CD14-positive monocyte (primary cell): ENCODE measurements around the gene SPTBN1. TPM values are rescaled to one million over a fixed set of nuclear protein-coding genes. Genes with fewer than 3 reads are reported as not detected.
A peak's percentile ranks its signal among the peaks of the same experiment; 100 is the strongest.

Experiments
- DNase-seq, 3 donors: peaks; one replicate each; pipeline ENCODE4 v3.0.0-alpha.2; 2011 to 2022
- H2AFZ ChIP-seq: 2 replicates; pipeline ENCODE4 v1.6.0; 2012; ENCODE audit warnings: mild to moderate bottlenecking, low read depth, low read length, inconsistent platforms; ENCODE audit not compliant: insufficient read depth, poor library complexity, severe bottlenecking
- H3K27ac ChIP-seq, 2 donors: 1 replicate in 1 of 2; 2 replicates in 1 of 2; pipeline ENCODE4 v1.5.1; 2012 to 2013; ENCODE audit warnings: low read length in 2 of 2, control low read depth in 1 of 2, inconsistent platforms in 1 of 2, low read depth in 1 of 2, mild to moderate bottlenecking in 1 of 2
- H3K27me3 ChIP-seq, 2 donors: one replicate each; pipeline versions ENCODE4 v1.6.0 to v1.6.1; 2011 to 2013; ENCODE audit warnings: low read length in 2 of 2; ENCODE audit not compliant: control insufficient read depth in 2 of 2, insufficient read depth in 2 of 2
- H3K36me3 ChIP-seq, 2 donors: replicated peaks in 1 of 2; 1 replicate in 1 of 2; 2 replicates in 1 of 2; pipeline versions ENCODE4 v1.5.1 to v1.6.1; 2012 to 2013; ENCODE audit warnings: low read length in 2 of 2, control low read depth in 1 of 2, inconsistent platforms in 1 of 2, mild to moderate bottlenecking in 1 of 2; ENCODE audit not compliant: insufficient read depth in 2 of 2, control insufficient read depth in 1 of 2
- H3K4me1 ChIP-seq, 2 donors: 1 replicate in 1 of 2; 2 replicates in 1 of 2; pipeline versions ENCODE4 v1.5.1 to v1.6.1; 2012 to 2013; ENCODE audit warnings: low read length in 2 of 2, control low read depth in 1 of 2, inconsistent platforms in 1 of 2, mild to moderate bottlenecking in 1 of 2, moderate library complexity in 1 of 2; ENCODE audit not compliant: insufficient read depth in 2 of 2, control insufficient read depth in 1 of 2
- H3K4me2 ChIP-seq: replicated peaks from 2 replicates; pipeline ENCODE3; 2012; ENCODE audit warnings: low read length, moderate library complexity, mild to moderate bottlenecking; ENCODE audit not compliant: poor library complexity, severe bottlenecking; ENCODE audit errors: extremely low read depth
- H3K4me3 ChIP-seq, 3 experiments: fragments of 200-600 bp in 1 of 3; sonication (generic) in 1 of 3; replicated peaks in 1 of 3; 1 replicate in 2 of 3; 2 replicates in 1 of 3; pipeline ENCODE4 v1.5.1; 2011 to 2013; ENCODE audit warnings: low read length in 3 of 3, mild to moderate bottlenecking in 3 of 3, control low read depth in 2 of 3, low read depth in 2 of 3, inconsistent platforms in 1 of 3, moderate library complexity in 1 of 3
- H3K79me2 ChIP-seq: 2 replicates; pipeline ENCODE4 v1.6.0; 2012; ENCODE audit warnings: mild to moderate bottlenecking, control low read depth, inconsistent platforms, low read length, moderate library complexity; ENCODE audit not compliant: insufficient read depth
- H3K9ac ChIP-seq: 2 replicates; pipeline ENCODE4 v1.6.0; 2017; ENCODE audit warnings: low read length, mild to moderate bottlenecking; ENCODE audit not compliant: insufficient read depth, poor library complexity, severe bottlenecking
- H3K9me3 ChIP-seq, 2 donors: replicated peaks in 1 of 2; 1 replicate in 1 of 2; 2 replicates in 1 of 2; pipeline versions ENCODE4 v1.5.1 to v1.6.1; 2012 to 2013; ENCODE audit warnings: low read length in 2 of 2, control low read depth in 1 of 2; ENCODE audit not compliant: control insufficient read depth in 1 of 2, insufficient read depth in 1 of 2
- H4K20me1 ChIP-seq: 2 replicates; pipeline ENCODE4 v1.6.0; 2012; ENCODE audit warnings: mild to moderate bottlenecking, low read length, control low read depth, moderate library complexity; ENCODE audit not compliant: insufficient read depth
- H3K27ac Mint-ChIP-seq, 7 donors: one replicate each; pipeline ENCODE4 v1.8.0; 2020; ENCODE audit warnings: mild to moderate bottlenecking in 7 of 7, mixed read lengths in 7 of 7, moderate library complexity in 6 of 7, inconsistent platforms in 2 of 7
- H3K27me3 Mint-ChIP-seq, 3 donors: one replicate each; pipeline ENCODE4 v1.8.0; 2021 to 2022; ENCODE audit warnings: low read depth in 3 of 3, mild to moderate bottlenecking in 3 of 3, mixed read lengths in 3 of 3, moderate library complexity in 3 of 3, inconsistent platforms in 1 of 3
- H3K36me3 Mint-ChIP-seq, 2 donors: one replicate each; pipeline ENCODE4 v1.8.0; 2020; ENCODE audit warnings: mixed read lengths in 2 of 2, inconsistent platforms in 1 of 2, mild to moderate bottlenecking in 1 of 2
- H3K4me1 Mint-ChIP-seq: one replicate; pipeline ENCODE4 v1.8.0; 2020; ENCODE audit warnings: mild to moderate bottlenecking, mixed read lengths
- H3K4me3 Mint-ChIP-seq, 2 donors: one replicate each; pipeline ENCODE4 v1.8.0; 2020; ENCODE audit warnings: mild to moderate bottlenecking in 2 of 2, mixed read lengths in 2 of 2, moderate library complexity in 1 of 2
- H3K9me3 Mint-ChIP-seq, 7 donors: one replicate each; pipeline ENCODE4 v1.8.0; 2020 to 2022; ENCODE audit warnings: mixed read lengths in 7 of 7, mild to moderate bottlenecking in 6 of 7, moderate library complexity in 6 of 7, inconsistent platforms in 2 of 7
- WGBS: methylation state at CpG from one replicate; pipeline ENCODE4 v1.1.5; 2013; ENCODE audit warnings: missing lambda C conversion rate; ENCODE audit not compliant: insufficient coverage; 5-methylcytosine and 5-hydroxymethylcytosine counted together
- intact Hi-C, 2 donors: fragments of 100-400 bp; cut with micrococcal nuclease; formaldehyde crosslinking; loops; one replicate each; pipeline versions ENCODE4 v1.15.0 to v1.15.1; 2023
- polyA plus RNA-seq, 3 donors: library from polyadenylated mRNA; depleted of rRNA in 1 of 3; unstranded in 2 of 3; stranded (reverse) in 1 of 3; fragments of 300-500 nt in 2 of 3; fragments of >200 nt in 1 of 3; fragmentation: Illumina TruSeq in 2 of 3; gene quantifications; 1 replicate in 2 of 3; 2 replicates in 1 of 3; pipeline ENCODE4 v1.2.3, GENCODE V29; 2012 to 2021
- TF ChIP-seq, protein P1 (sequence below): fragments of 200-600 bp; IDR thresholded peaks from one replicate; pipeline ENCODE4 v1.8.0; 2022; ENCODE audit warnings: antibody characterized with exemption, mild to moderate bottlenecking

SPTBN1 gene
- polyA plus RNA-seq, 3 donors, result 0.79 to 2.8 (median 1.7) TPM

GRCh38 chr2:54589340-54590215 lies 133.5 kb downstream of the SPTBN1 start:
- H3K4me3 Mint-ChIP-seq, result no peak overlapping the region
- no peaks in the 10 kb centered on the region for H3K9me3 ChIP-seq
- H3K79me2 ChIP-seq, result peaks cover 81% of the 10 kb centered on the region
- H3K4me1 Mint-ChIP-seq, result peaks cover 37% of the 10 kb centered on the region
- peak overlapping the region in 4 of 7 donors; percentile 26 to 69 (median 46) for H3K27ac Mint-ChIP-seq
- peak overlapping the region; percentile 38 for H2AFZ ChIP-seq
- peaks cover 8 to 19% of the 10 kb centered on the region in 2 donors for H3K4me1 ChIP-seq
- no peak overlapping the region for H3K27ac ChIP-seq
- H3K9ac ChIP-seq, result no peak overlapping the region
- TF ChIP-seq, protein P1, sequence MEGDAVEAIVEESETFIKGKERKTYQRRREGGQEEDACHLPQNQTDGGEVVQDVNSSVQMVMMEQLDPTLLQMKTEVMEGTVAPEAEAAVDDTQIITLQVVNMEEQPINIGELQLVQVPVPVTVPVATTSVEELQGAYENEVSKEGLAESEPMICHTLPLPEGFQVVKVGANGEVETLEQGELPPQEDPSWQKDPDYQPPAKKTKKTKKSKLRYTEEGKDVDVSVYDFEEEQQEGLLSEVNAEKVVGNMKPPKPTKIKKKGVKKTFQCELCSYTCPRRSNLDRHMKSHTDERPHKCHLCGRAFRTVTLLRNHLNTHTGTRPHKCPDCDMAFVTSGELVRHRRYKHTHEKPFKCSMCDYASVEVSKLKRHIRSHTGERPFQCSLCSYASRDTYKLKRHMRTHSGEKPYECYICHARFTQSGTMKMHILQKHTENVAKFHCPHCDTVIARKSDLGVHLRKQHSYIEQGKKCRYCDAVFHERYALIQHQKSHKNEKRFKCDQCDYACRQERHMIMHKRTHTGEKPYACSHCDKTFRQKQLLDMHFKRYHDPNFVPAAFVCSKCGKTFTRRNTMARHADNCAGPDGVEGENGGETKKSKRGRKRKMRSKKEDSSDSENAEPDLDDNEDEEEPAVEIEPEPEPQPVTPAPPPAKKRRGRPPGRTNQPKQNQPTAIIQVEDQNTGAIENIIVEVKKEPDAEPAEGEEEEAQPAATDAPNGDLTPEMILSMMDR, result no peak
- H3K36me3 Mint-ChIP-seq, result peaks cover 12 to 14% of the 10 kb centered on the region in 2 donors
- no peaks in the 10 kb centered on the region for H3K27me3 Mint-ChIP-seq
- no peaks in the 10 kb centered on the region for H3K27me3 ChIP-seq
- H4K20me1 ChIP-seq, result no peaks in the 10 kb centered on the region
- no peak for DNase-seq
- H3K9me3 Mint-ChIP-seq, result no peaks in the 10 kb centered on the region
- H3K4me3 ChIP-seq, result no peak overlapping the region
- 30% methylated on average over 3 of the region's 7 CpGs for WGBS
- intact Hi-C loops, result no loop called here
- H3K4me2 ChIP-seq, result no peak overlapping the region
- no peaks in the 10 kb centered on the region for H3K36me3 ChIP-seq

- intact Hi-C loops, result no loop called here
- no peaks in the 10 kb centered on the region for H3K9me3 Mint-ChIP-seq
- Histone ChIP-seq H3K36me3 (no peaks in the 10 kb centered on the region), H3K9me3 (no peaks in the 10 kb centered on the region), H3K27me3 (no peaks in the 10 kb centered on the region), H2AFZ (no peak overlapping the region), H3K4me3 (no peak overlapping the region), H3K4me2 (no peak overlapping the region), H3K9ac (no peak overlapping the region), H3K4me1 (peaks cover 8 to 19% of the 10 kb centered on the region in 2 donors), H3K79me2 (peaks cover 80% of the 10 kb centered on the region), H4K20me1 (no peaks in the 10 kb centered on the region), H3K27ac (no peak overlapping the region)
- peaks cover 31% of the 10 kb centered on the region for H3K4me1 Mint-ChIP-seq
- DNase-seq, result no peak
- peaks cover 13 to 17% of the 10 kb centered on the region in 2 donors for H3K36me3 Mint-ChIP-seq
- H3K4me3 Mint-ChIP-seq, result no peak overlapping the region
- H3K27ac Mint-ChIP-seq, result peak overlapping the region in 2 of 7 donors; percentile 8 to 43
- 58% methylated on average over 5 of the region's 7 CpGs for WGBS
- H3K27me3 Mint-ChIP-seq, result no peaks in the 10 kb centered on the region
- TF ChIP-seq, protein P1, result no peak
Measured at GRCh38 chr2:54590216-54591120, 134.3 kb downstream of the SPTBN1 start.
